PC-3 (cell line): ENCODE measurements around the gene KRTAP20-4.

Source experiments
- EZH2 ChIP-seq: fragments of 300-600 bp; sonication (generic); IDR thresholded peaks from one replicate; pipeline ENCODE4 v1.6.1; 2017; ENCODE audit warnings: antibody characterized with exemption, mild to moderate bottlenecking, low read length; ENCODE audit not compliant: unreplicated experiment
- EZH2phosphoT487 ChIP-seq: fragments of 300-600 bp; sonication (generic); IDR thresholded peaks from 2 replicates; pipeline ENCODE4 v1.6.1; 2018; ENCODE audit warnings: mild to moderate bottlenecking, antibody characterized with exemption, low read length, borderline replicate concordance
- TF ChIP-seq, protein P1 (sequence below): fragments of 300-600 bp; sonication (generic); conservative IDR thresholded peaks from 2 replicates; pipeline ENCODE4 v1.5.1; 2017; ENCODE audit warnings: antibody characterized with exemption, low read depth, mild to moderate bottlenecking, low read length

DNA sequence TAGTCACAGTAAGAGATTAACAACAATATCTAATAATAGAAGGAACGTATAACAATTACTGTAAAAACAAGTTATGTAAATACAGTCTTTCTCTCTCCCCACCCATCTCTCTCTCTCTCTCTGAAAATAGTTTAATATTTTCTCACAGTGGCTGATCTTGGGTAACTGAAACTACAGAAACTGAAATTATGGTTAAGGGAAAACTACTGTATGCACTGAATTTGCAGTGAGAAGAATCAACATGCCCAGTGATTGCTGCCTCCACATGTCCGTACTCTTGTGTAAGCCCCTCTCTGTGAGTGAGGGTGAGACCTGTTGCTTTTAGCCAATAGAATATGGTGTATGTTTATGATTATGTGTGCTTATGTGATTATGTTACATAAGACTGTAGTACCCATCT is 8.3 kb upstream of the KRTAP20-4 start:
- TF ChIP-seq EZH2 (no peak), EZH2phosphoT487 (no peak)
- TF ChIP-seq, protein P1, sequence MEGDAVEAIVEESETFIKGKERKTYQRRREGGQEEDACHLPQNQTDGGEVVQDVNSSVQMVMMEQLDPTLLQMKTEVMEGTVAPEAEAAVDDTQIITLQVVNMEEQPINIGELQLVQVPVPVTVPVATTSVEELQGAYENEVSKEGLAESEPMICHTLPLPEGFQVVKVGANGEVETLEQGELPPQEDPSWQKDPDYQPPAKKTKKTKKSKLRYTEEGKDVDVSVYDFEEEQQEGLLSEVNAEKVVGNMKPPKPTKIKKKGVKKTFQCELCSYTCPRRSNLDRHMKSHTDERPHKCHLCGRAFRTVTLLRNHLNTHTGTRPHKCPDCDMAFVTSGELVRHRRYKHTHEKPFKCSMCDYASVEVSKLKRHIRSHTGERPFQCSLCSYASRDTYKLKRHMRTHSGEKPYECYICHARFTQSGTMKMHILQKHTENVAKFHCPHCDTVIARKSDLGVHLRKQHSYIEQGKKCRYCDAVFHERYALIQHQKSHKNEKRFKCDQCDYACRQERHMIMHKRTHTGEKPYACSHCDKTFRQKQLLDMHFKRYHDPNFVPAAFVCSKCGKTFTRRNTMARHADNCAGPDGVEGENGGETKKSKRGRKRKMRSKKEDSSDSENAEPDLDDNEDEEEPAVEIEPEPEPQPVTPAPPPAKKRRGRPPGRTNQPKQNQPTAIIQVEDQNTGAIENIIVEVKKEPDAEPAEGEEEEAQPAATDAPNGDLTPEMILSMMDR = no peak
